ENCODE measurements around the gene CUL3. TPM values are rescaled to one million over a fixed set of nuclear protein-coding genes. Genes with fewer than 3 reads are reported as not detected.

Gene CUL3
- total and polyA plus RNA-seq, 2 of the 8 experiments (the other 6 are each of a cell fraction or from before 2014, with no cell fraction given) = 28.5 to 113 TPM

- Histone ChIP-seq H4K20me1 (replicated peaks in 1 of 2; ENCODE audit: control insufficient read depth in 1 of 2, insufficient read depth in 2 of 2, low read length in 2 of 2) (peaks cover 6 to 13% of the 10 kb centered on the region in 2 experiments), H2BK5ac (ENCODE audit: low read depth, low read length) (no peak overlapping the region; the same call in 1 of the 2 replicates), H4K8ac (ENCODE audit: extremely low read depth, insufficient read depth, low read length) (no peak overlapping the region), H3K18ac (ENCODE audit: extremely low read depth, low read length) (no peak overlapping the region), H4K5ac (ENCODE audit: insufficient read length, low read depth, low read length) (no peak overlapping the region), H3K9ac (replicated peaks in 1 of 4; ENCODE audit: extremely low read depth in 1 of 4, low read depth in 3 of 4, low read length in 3 of 4) (peak overlapping the region in 3 of 4 experiments; percentile 40 to 85 (median 64); a peak in 4 of 7 replicates), H2BK120ac (replicated peaks; ENCODE audit: low read depth, low read length) (peak overlapping the region; percentile 89), H3K9me3 (ENCODE audit: insufficient read depth in 2 of 2, low read depth in 1 of 2, low read length in 1 of 2) (no peaks in the 10 kb centered on the region), H3K23me2 (ENCODE audit: low read depth, low read length) (peaks cover 14% of the 10 kb centered on the region), H4K91ac (replicated peaks; ENCODE audit: insufficient read length, low read length) (no peak overlapping the region), H3K27ac (ENCODE audit: low read depth, low read length) (no peak overlapping the region), H3K4ac (replicated peaks; ENCODE audit: insufficient read length, low read depth, low read length) (no peak overlapping the region), H3K14ac (ENCODE audit: insufficient read length) (no peak overlapping the region), H2AK5ac (ENCODE audit: low read depth, low read length) (no peak overlapping the region), H3K4me3 (ENCODE audit: extremely low read depth in 1 of 4, insufficient read depth in 2 of 4, low read depth in 3 of 4, low read length in 4 of 4) (peak overlapping the region; percentile 66 to 84 (median 74)), H2BK20ac (ENCODE audit: low read length) (peak overlapping the region; percentile 13; the same call in 1 of the 2 replicates), H2AFZ (ENCODE audit: low read length) (peak overlapping the region; percentile 97), H3K79me1 (ENCODE audit: low read depth, low read length) (no peaks in the 10 kb centered on the region), H3K4me1 (replicated peaks in 1 of 4; ENCODE audit: control insufficient read depth in 3 of 4, insufficient read depth in 4 of 4, low read length in 3 of 4) (peaks cover 0 to 12% (median 2%) of the 10 kb centered on the region in 4 experiments; a peak in 2 of 7 replicates), H3K4me2 (ENCODE audit: insufficient read depth in 1 of 2, low read depth in 2 of 2, low read length in 2 of 2) (peak overlapping the region; percentile 87 to 94), H3K79me2 (ENCODE audit: control insufficient read depth in 1 of 2, insufficient read depth in 2 of 2, low read length in 2 of 2) (peaks cover 23 to 35% of the 10 kb centered on the region in 2 experiments), H3K23ac (ENCODE audit: insufficient read length) (no peak overlapping the region), H2BK15ac (ENCODE audit: low read length) (no peak overlapping the region), H3K56ac (replicated peaks; ENCODE audit: insufficient read length, low read depth, low read length) (no peak overlapping the region), H3K36me3 (ENCODE audit: control insufficient read depth in 2 of 4, insufficient read depth in 4 of 4, low read length in 3 of 4) (no peaks in the 10 kb centered on the region), H2BK12ac (ENCODE audit: low read depth, low read length) (0 out of 2 replicates have a peak overlapping the region, but pooled peaks have one; percentile 11), H3K27me3 (replicated peaks in 1 of 4; ENCODE audit: control insufficient read depth in 3 of 4, extremely low read depth in 1 of 4, insufficient read depth in 3 of 4, low read length in 3 of 4) (no peaks in the 10 kb centered on the region)
- CTCF ChIA-PET (ENCODE audit: partially characterized antibody) = interaction anchor here (0.5 to 2.1 kb wide), 9 partner anchors 12 to 1747 kb away, joined by 3 to 7 read pairs (median 4); no protein-coding TSS in a partner anchor
- DNase-seq (ENCODE audit: low read depth in 1 of 2, low spot score in 2 of 2) (no peak), FAIRE-seq (no peak)
- POLR2A ChIA-PET (ENCODE audit: partially characterized antibody) = interaction anchor here (0.6 to 2.5 kb wide), 8 partner anchors 11 to 400 kb away, joined by 3 to 9 read pairs (median 3); no protein-coding TSS in a partner anchor
- no peak for TF ChIP-seq TAF1 (IDR thresholded peaks at IDR 0.05; ENCODE audit: low read depth, low read length)
- no peak for TF ChIP-seq GTF2F1 (IDR thresholded peaks at IDR 0.05; ENCODE audit: borderline replicate concordance, low read depth, low read length)
- TF ChIP-seq SUZ12 (IDR thresholded peaks at IDR 0.05; ENCODE audit: low read length) = no peak
- no peak for TF ChIP-seq SP1 (IDR thresholded peaks at IDR 0.05; ENCODE audit: low read depth, low read length)
- no peak for TF ChIP-seq SP4 (IDR thresholded peaks at IDR 0.05; ENCODE audit: low read length)
- TF ChIP-seq RAD21 (IDR thresholded peaks at IDR 0.05 in 1 of 2, conservative IDR thresholded peaks at IDR 0.05 in 1 of 2; ENCODE audit: low read depth in 2 of 2, low read length in 2 of 2) = no peak
- no peak for TF ChIP-seq KDM1A (IDR thresholded peaks at IDR 0.05; ENCODE audit: borderline replicate concordance, low read length)
- no peak for TF ChIP-seq SIN3A (conservative IDR thresholded peaks at IDR 0.05 in 1 of 2, IDR thresholded peaks at IDR 0.05 in 1 of 2; ENCODE audit: low read depth in 1 of 2, low read length in 2 of 2)
- TF ChIP-seq CEBPB (IDR thresholded peaks at IDR 0.05; ENCODE audit: low read depth, low read length) = no peak
- 53% methylated on average over 7 of the region's 7 CpGs; no CpG with 5 or more reads in 1 of the 2 experiments for WGBS, 2 experiments (ENCODE audit: extremely low coverage in 1 of 2, insufficient coverage in 1 of 2, insufficient read length in 1 of 2, insufficient replicate concordance in 2 of 2, low coverage in 1 of 2, low lambda C conversion rate in 2 of 2, missing lambda C conversion rate in 1 of 2)
Observed at GRCh38 chr2:224586127-224586695, 1.0 kb upstream of the CUL3 start.

Data from H1 (cell line).